ENCODE data around the gene RBMS3.

GRCh38 chr3:29924783-29925561 is 644.1 kb downstream of the RBMS3 start:
- no peak for TF ChIP-seq CTCF (IDR thresholded peaks at IDR 0.05; ENCODE audit: poor library complexity)
- TF ChIP-seq EZH2phosphoT487 (IDR thresholded peaks at IDR 0.05; ENCODE audit: low read depth, severe bottlenecking, unreplicated experiment), result no peak
- TF ChIP-seq EZH2 (IDR thresholded peaks at IDR 0.05; ENCODE audit: borderline replicate concordance), result no peak

Measured in hepatocyte (in vitro differentiated cells).